OCI-LY7 (cell line): Measurements from ENCODE around the gene ZC2HC1C. TPM values are rescaled to one million over a fixed set of nuclear protein-coding genes. Genes with fewer than 3 reads are reported as not detected.

Experiments
- BruUV-seq: library from RNA; stranded (reverse); fragments of 400-500 nt; replicated peaks from 2 replicates; lab custom pipeline; 2021; lab: Mats Ljungman, UMichigan
- CTCF ChIA-PET: fragments of 300-600 bp; sonication (Branson Sonifier 250); formaldehyde crosslinking; loops from one replicate; lab custom pipeline; 2022; ENCODE audit warnings: antibody characterized with exemption; ENCODE audit not compliant: unreplicated experiment; lab: Charles Lee
- POLR2A ChIA-PET: fragments of 300-600 bp; sonication (Branson Sonifier 250); formaldehyde crosslinking; loops from one replicate; lab custom pipeline; 2022; ENCODE audit warnings: antibody characterized with exemption; lab: Charles Lee
- DNase-seq: peaks from one replicate; pipeline ENCODE4 v3.0.0-alpha.2; 2015; ENCODE audit warnings: low spot score
- H2AFZ ChIP-seq: fragments of 200-600 bp; sonication (generic), shearing (Covaris generic); 2 replicates; pipeline ENCODE4 v1.6.1; 2014; ENCODE audit warnings: mild to moderate bottlenecking, antibody characterized with exemption, low read length, moderate library complexity
- H3K27ac ChIP-seq: fragments of 200-600 bp; sonication (generic); 2 replicates; pipeline ENCODE4 v1.5.1; 2014; ENCODE audit warnings: mixed run types, low read depth, mild to moderate bottlenecking, moderate library complexity, low read length, inconsistent platforms; ENCODE audit not compliant: poor library complexity, severe bottlenecking
- H3K36me3 ChIP-seq: fragments of 200-600 bp; sonication (generic); 2 replicates; pipeline ENCODE4 v1.6.1; 2014; ENCODE audit warnings: mild to moderate bottlenecking, antibody characterized with exemption, low read length, moderate library complexity, mixed read lengths; ENCODE audit not compliant: insufficient read depth
- H3K4me1 ChIP-seq: fragments of 200-600 bp; sonication (generic); 2 replicates; pipeline ENCODE4 v1.5.1; 2014; ENCODE audit warnings: mild to moderate bottlenecking, low read length; ENCODE audit not compliant: insufficient read depth, poor library complexity, severe bottlenecking
- H3K4me2 ChIP-seq: fragments of 200-600 bp; sonication (generic); 2 replicates; pipeline ENCODE4 v1.6.1; 2014; ENCODE audit warnings: mild to moderate bottlenecking, low read length
- H3K4me3 ChIP-seq: fragments of 200-600 bp; sonication (generic); 2 replicates; pipeline ENCODE4 v1.5.1; 2014; ENCODE audit warnings: mild to moderate bottlenecking, low read depth, low read length; ENCODE audit not compliant: poor library complexity, severe bottlenecking
- H3K79me2 ChIP-seq: fragments of 200-600 bp; sonication (generic); 2 replicates; pipeline ENCODE4 v1.6.1; 2016; ENCODE audit warnings: low read depth, mild to moderate bottlenecking, low read length, moderate library complexity, mixed read lengths; ENCODE audit not compliant: insufficient read depth
- H3K9me2 ChIP-seq: fragments of 200-600 bp; sonication (generic); 2 replicates; pipeline ENCODE4 v1.6.1; 2016; ENCODE audit warnings: mild to moderate bottlenecking, low read length, mixed read lengths; ENCODE audit not compliant: insufficient read depth
- H3K9me3 ChIP-seq: fragments of 200-600 bp; sonication (generic); 2 replicates; pipeline ENCODE4 v1.6.1; 2014; ENCODE audit warnings: mild to moderate bottlenecking, mixed run types, low read length, mixed read lengths
- H4K20me1 ChIP-seq: fragments of 200-600 bp; sonication (generic); 2 replicates; pipeline ENCODE4 v1.6.1; 2014; ENCODE audit warnings: mild to moderate bottlenecking, antibody characterized with exemption, low read length, moderate library complexity, mixed read lengths; ENCODE audit not compliant: insufficient read depth
- CTCF ChIP-seq: fragments of 200-600 bp; sonication (generic); conservative IDR thresholded peaks from 2 replicates; pipeline ENCODE4 v1.5.1; 2014; ENCODE audit warnings: mild to moderate bottlenecking, antibody characterized with exemption, low read length, moderate library complexity, mixed read lengths
- EZH2phosphoT487 ChIP-seq: fragments of 200-600 bp; sonication (generic); IDR thresholded peaks from 2 replicates; pipeline ENCODE4 v1.6.1; 2018; ENCODE audit warnings: low read depth, borderline replicate concordance, mild to moderate bottlenecking, mixed run types, antibody characterized with exemption, low read length, moderate library complexity, mixed read lengths
- intact Hi-C: fragments of 100-400 bp; cut with micrococcal nuclease; formaldehyde crosslinking; loops from one replicate; pipeline ENCODE4 v1.10.0; 2022; ENCODE audit not compliant: unreplicated experiment
- total RNA-seq, 2 experiments: library from RNA; depleted of rRNA in 1 of 2; stranded (reverse); fragments of >200 nt in 1 of 2; shearing (Covaris generic) in 1 of 2; gene quantifications; 2 replicates each; pipeline ENCODE4 v1.2.3, GENCODE V29; 2014 to 2022

The ZC2HC1C gene
- total RNA-seq, 2 experiments from 2014 or later, result 3.4 to 3.7 TPM

- no peaks in the 10 kb centered on the region for H4K20me1 ChIP-seq
- H3K79me2 ChIP-seq, result no peaks in the 10 kb centered on the region
- no peaks in the 10 kb centered on the region for H3K9me2 ChIP-seq
- no peak overlapping the region for H3K4me2 ChIP-seq
- no peak overlapping the region for H3K27ac ChIP-seq
- BruUV-seq, result no TSS peak
- H3K36me3 ChIP-seq, result no peaks in the 10 kb centered on the region
- H2AFZ ChIP-seq, result no peak overlapping the region
- H3K9me3 ChIP-seq, result no peaks in the 10 kb centered on the region
- peaks cover 6% of the 10 kb centered on the region for H3K4me1 ChIP-seq
- no peak for DNase-seq
- ChIA-PET CTCF (no interaction called here), POLR2A (interaction anchor here (0.6 to 1.0 kb wide), 2 partner anchors 11 to 314 kb away, joined by 3 read pairs; no protein-coding TSS in a partner anchor)
- intact Hi-C loops, result loop anchor here (5.0 kb wide), 1 partner anchor 39 kb away; no protein-coding TSS in a partner anchor
- no peak for TF ChIP-seq EZH2phosphoT487
- no peak for TF ChIP-seq CTCF
- no peak overlapping the region for H3K4me3 ChIP-seq
Measured at GRCh38 chr14:75046275-75046674, 23.2 kb upstream of the ZC2HC1C start.

- H3K4me1 ChIP-seq, result peaks cover 9% of the 10 kb centered on the region
- no TSS peak for BruUV-seq
- intact Hi-C loops, result loop anchor here (5.0 kb wide), 1 partner anchor 40 kb away; no protein-coding TSS in a partner anchor
- no peaks in the 10 kb centered on the region for H3K9me2 ChIP-seq
- POLR2A ChIA-PET, result no interaction called here
- H2AFZ ChIP-seq, result no peak overlapping the region
- H3K79me2 ChIP-seq, result no peaks in the 10 kb centered on the region
- no peaks in the 10 kb centered on the region for H3K9me3 ChIP-seq
- no peak for DNase-seq
- H3K27ac ChIP-seq, result no peak overlapping the region
- H3K4me3 ChIP-seq, result no peak overlapping the region
- CTCF ChIA-PET, result no interaction called here
- no peak overlapping the region for H3K4me2 ChIP-seq
- TF ChIP-seq CTCF (no peak), EZH2phosphoT487 (no peak)
- H4K20me1 ChIP-seq, result no peaks in the 10 kb centered on the region
- H3K36me3 ChIP-seq, result 0 out of 2 replicates have a peak, but pooled peaks cover 2% of the 10 kb centered on the region
Measured at GRCh38 chr14:75046899-75047298, 22.5 kb upstream of the ZC2HC1C start.

GRCh38 chr14:75047506-75047905, 21.9 kb upstream of the ZC2HC1C start:
- CTCF ChIA-PET, result no interaction called here
- peaks cover 3% of the 10 kb centered on the region; the same call in 1 of the 2 replicates for H3K36me3 ChIP-seq

More at GRCh38 chr14:75047506-75047905, 21.9 kb upstream of the ZC2HC1C start:
- no peak overlapping the region for H2AFZ ChIP-seq
- no TSS peak for BruUV-seq
- POLR2A ChIA-PET, result interaction anchor here (0.6 to 1.6 kb wide), 3 partner anchors 19 to 78 kb away, joined by 3 to 4 read pairs (median 3); no protein-coding TSS in a partner anchor
- H3K4me2 ChIP-seq, result no peak overlapping the region
- TF ChIP-seq EZH2phosphoT487 (no peak), CTCF (no peak)
- no peaks in the 10 kb centered on the region for H3K9me3 ChIP-seq
- no peaks in the 10 kb centered on the region for H4K20me1 ChIP-seq
- H3K4me3 ChIP-seq, result no peak overlapping the region
- intact Hi-C loops, result loop anchor here (5.0 kb wide), 1 partner anchor 40 kb away; no protein-coding TSS in a partner anchor
- DNase-seq, result no peak
- no peaks in the 10 kb centered on the region for H3K9me2 ChIP-seq
- no peaks in the 10 kb centered on the region for H3K79me2 ChIP-seq
- H3K27ac ChIP-seq, result no peak overlapping the region
- peaks cover 9% of the 10 kb centered on the region for H3K4me1 ChIP-seq
